Rectal smooth muscle tissue (tissue), 1 donor: ENCODE results near the gene OR4D11.
"Not testable (repeated sequence)": the region's sequence is repeated elsewhere in the genome, so short reads cannot be mapped to it uniquely, and the experiment has no call there.

Experiments
- H3K27ac ChIP-seq: one replicate; pipeline ENCODE4 v1.7.0; 2013; ENCODE audit warnings: low read depth, low read length, inconsistent platforms
- H3K27me3 ChIP-seq: one replicate; pipeline ENCODE4 v1.7.0; 2013; ENCODE audit warnings: low read length; ENCODE audit not compliant: control insufficient read depth, insufficient read depth
- H3K36me3 ChIP-seq: one replicate; pipeline ENCODE4 v1.7.0; 2013; ENCODE audit warnings: low read length; ENCODE audit not compliant: control insufficient read depth, insufficient read depth
- H3K4me1 ChIP-seq: one replicate; pipeline ENCODE4 v1.7.0; 2013; ENCODE audit warnings: low read length; ENCODE audit not compliant: control insufficient read depth, insufficient read depth
- H3K4me3 ChIP-seq: one replicate; pipeline ENCODE4 v1.7.0; 2013; ENCODE audit warnings: low read length
- H3K9ac ChIP-seq: one replicate; pipeline ENCODE4 v1.7.0; 2013; ENCODE audit warnings: low read length

The OR4D11 gene

GRCh38 chr11:59503276-59503675 is at the start of gene OR4D11:
Gene OR4D11 (plus strand): TSS chr11:59503576. CDS start chr11:59503576, 0 bp downstream.
- Histone ChIP-seq H3K36me3 (no peaks in the 10 kb centered on the region), H3K4me3 (no peak within 1 kb of the TSS), H3K9ac (no peak within 1 kb of the TSS), H3K27me3 (no peaks in the 10 kb centered on the region), H3K27ac (no peak within 1 kb of the TSS), H3K4me1 (no peaks in the 10 kb centered on the region)

GRCh38 chr11:59456661-59457060 is 46.7 kb upstream of the OR4D11 start, which contains the start of gene OR4D6:
Gene OR4D6 (plus strand): TSS chr11:59456961. CDS start chr11:59456961, 0 bp downstream.
- no peak within 1 kb of the TSS for H3K9ac ChIP-seq
- H3K27me3 ChIP-seq = no peaks in the 10 kb centered on the region
- no peaks in the 10 kb centered on the region for H3K36me3 ChIP-seq
- no peaks in the 10 kb centered on the region for H3K4me1 ChIP-seq
- no peak within 1 kb of the TSS for H3K27ac ChIP-seq
- no peak within 1 kb of the TSS for H3K4me3 ChIP-seq

- Histone ChIP-seq H3K4me1 (no peaks in the 10 kb centered on the region), H3K4me3 (no peak overlapping the region), H3K27me3 (no peaks in the 10 kb centered on the region), H3K9ac (no peak overlapping the region), H3K27ac (no peak overlapping the region), H3K36me3 (no peaks in the 10 kb centered on the region)
Measured at GRCh38 chr11:59459916-59460315, 43.5 kb upstream of the OR4D11 start.

- Histone ChIP-seq H3K4me1 (no peaks in the 10 kb centered on the region), H3K9ac (no peak overlapping the region), H3K27me3 (no peaks in the 10 kb centered on the region), H3K36me3 (no peaks in the 10 kb centered on the region), H3K4me3 (no peak overlapping the region), H3K27ac (no peak overlapping the region)
Measured at GRCh38 chr11:59463190-59463641, 40.2 kb upstream of the OR4D11 start.

- Histone ChIP-seq H3K4me1 (no peaks in the 10 kb centered on the region), H3K4me3 (no peak within 1 kb of the TSS), H3K27ac (no peak within 1 kb of the TSS), H3K9ac (no peak within 1 kb of the TSS), H3K27me3 (no peaks in the 10 kb centered on the region), H3K36me3 (no peaks in the 10 kb centered on the region)
Measured at GRCh38 chr11:59473015-59473414, 30.4 kb upstream of the OR4D11 start, which contains the start of gene OR4D10. Gene OR4D10 (plus strand): TSS chr11:59473315. CDS start chr11:59477430, 4,115 bp downstream.

GRCh38 chr11:59475176-59475575 is 28.2 kb upstream of the OR4D11 start:
- no peak overlapping the region for H3K4me3 ChIP-seq
- H3K27me3 ChIP-seq = no peaks in the 10 kb centered on the region
- H3K9ac ChIP-seq = no peak overlapping the region
- H3K36me3 ChIP-seq = no peaks in the 10 kb centered on the region
- no peak overlapping the region for H3K27ac ChIP-seq
- H3K4me1 ChIP-seq = no peaks in the 10 kb centered on the region

- Histone ChIP-seq H3K36me3 (no peaks in the 10 kb centered on the region), H3K27me3 (no peaks in the 10 kb centered on the region)
Measured at GRCh38 chr11:59479906-59480305, 23.5 kb upstream of the OR4D11 start.

GRCh38 chr11:59480359-59480758 is 23.0 kb upstream of the OR4D11 start:
- Histone ChIP-seq H3K27me3 (no peaks in the 10 kb centered on the region), H3K4me1 (no peaks in the 10 kb centered on the region), H3K36me3 (no peaks in the 10 kb centered on the region), H3K27ac (no peak overlapping the region), H3K9ac (no peak overlapping the region), H3K4me3 (no peak overlapping the region)

More at GRCh38 chr11:59479906-59480305, 23.5 kb upstream of the OR4D11 start:
- no peak overlapping the region for H3K27ac ChIP-seq
- no peaks in the 10 kb centered on the region for H3K4me1 ChIP-seq
- H3K9ac ChIP-seq = no peak overlapping the region
- H3K4me3 ChIP-seq = no peak overlapping the region

- Histone ChIP-seq H3K4me1 (no peaks in the 10 kb centered on the region), H3K27me3 (no peaks in the 10 kb centered on the region), H3K4me3 (no peak overlapping the region), H3K9ac (no peak overlapping the region), H3K36me3 (no peaks in the 10 kb centered on the region), H3K27ac (no peak overlapping the region)
Measured at GRCh38 chr11:59501931-59502330, 1.4 kb upstream of the OR4D11 start.

- Histone ChIP-seq H3K27ac (no peak within 1 kb of the TSS), H3K27me3 (no peaks in the 10 kb centered on the region), H3K4me3 (no peak within 1 kb of the TSS)
Measured at GRCh38 chr11:59510941-59511589, 7.7 kb downstream of the OR4D11 start, which contains the start of gene OR4D9. Gene OR4D9 (plus strand): TSS chr11:59511539. CDS start chr11:59514913, 3,374 bp downstream.

GRCh38 chr11:59511675-59512074 is 8.3 kb downstream of the OR4D11 start:
- no peaks in the 10 kb centered on the region for H3K36me3 ChIP-seq
- no peak overlapping the region for H3K27ac ChIP-seq
- H3K27me3 ChIP-seq = no peaks in the 10 kb centered on the region
- H3K4me1 ChIP-seq = no peaks in the 10 kb centered on the region
- H3K9ac ChIP-seq = no peak overlapping the region
- H3K4me3 ChIP-seq = no peak overlapping the region

More at GRCh38 chr11:59510941-59511589, 7.7 kb downstream of the OR4D11 start, which contains the start of gene OR4D9:
- no peak within 1 kb of the TSS for H3K9ac ChIP-seq
- no peaks in the 10 kb centered on the region for H3K4me1 ChIP-seq
- no peaks in the 10 kb centered on the region for H3K36me3 ChIP-seq

- H3K4me3 ChIP-seq, H3K9ac ChIP-seq, H3K4me1 ChIP-seq, H3K27me3 ChIP-seq, H3K27ac ChIP-seq, H3K36me3 ChIP-seq: not testable (repeated sequence)
Measured at GRCh38 chr11:59520139-59520538, 16.8 kb downstream of the OR4D11 start.

- no peaks in the 10 kb centered on the region for H3K4me1 ChIP-seq
- H3K27ac ChIP-seq = no peak overlapping the region
- no peak overlapping the region for H3K9ac ChIP-seq
- H3K27me3 ChIP-seq = no peaks in the 10 kb centered on the region
- H3K4me3 ChIP-seq = no peak overlapping the region
- H3K36me3 ChIP-seq = no peaks in the 10 kb centered on the region
Measured at GRCh38 chr11:59520741-59521140, 17.4 kb downstream of the OR4D11 start.
